Neuronal stem cell (in vitro differentiated cells): ENCODE results near the gene RIMBP3B.
"Not testable (repeated sequence)": the region's sequence is repeated elsewhere in the genome, so short reads cannot be mapped to it uniquely, and the experiment has no call there.

Experiments
- DNase-seq: peaks from one replicate; pipeline ENCODE4 v3.0.0-alpha.2; 2013; ENCODE audit warnings: low spot score
- H2AFZ ChIP-seq: one replicate; pipeline ENCODE4 v1.6.1; 2013; ENCODE audit warnings: mild to moderate bottlenecking, low read length, inconsistent platforms
- H2AK5ac ChIP-seq: 2 replicates; pipeline ENCODE4 v1.6.1; 2013; ENCODE audit warnings: low read depth, mild to moderate bottlenecking, inconsistent platforms, low read length, moderate library complexity, mixed read lengths
- H2BK120ac ChIP-seq: 2 replicates; pipeline ENCODE4 v1.6.1; 2013; ENCODE audit warnings: low read depth, mild to moderate bottlenecking, inconsistent platforms, low read length, moderate library complexity, mixed read lengths
- H2BK12ac ChIP-seq: one replicate; pipeline ENCODE4 v1.6.1; 2013; ENCODE audit warnings: low read length, inconsistent platforms
- H2BK15ac ChIP-seq: 2 replicates; pipeline ENCODE4 v1.6.1; 2013; ENCODE audit warnings: mild to moderate bottlenecking, low read length, inconsistent platforms, mixed read lengths
- H2BK5ac ChIP-seq: one replicate; pipeline ENCODE4 v1.6.1; 2013; ENCODE audit warnings: inconsistent platforms, mild to moderate bottlenecking, low read length, moderate library complexity
- H3K14ac ChIP-seq: one replicate; pipeline ENCODE4 v1.6.1; 2013; ENCODE audit warnings: low read length, inconsistent platforms
- H3K18ac ChIP-seq: 2 replicates; pipeline ENCODE4 v1.6.1; 2013; ENCODE audit warnings: low read length, inconsistent platforms
- H3K23ac ChIP-seq: 2 replicates; pipeline ENCODE4 v1.6.1; 2013; ENCODE audit warnings: low read depth, mild to moderate bottlenecking, mixed read lengths, low read length, inconsistent platforms; ENCODE audit not compliant: poor library complexity
- H3K27ac ChIP-seq: replicated peaks from 3 replicates; pipeline ENCODE4 v1.5.1; 2013; ENCODE audit warnings: low read length, inconsistent platforms
- H3K27me3 ChIP-seq, 3 experiments: 2 replicates each; pipeline ENCODE4 v1.6.1; 2013; ENCODE audit warnings: low read length in 3 of 3, mild to moderate bottlenecking in 2 of 3, inconsistent platforms in 1 of 3, low read depth in 1 of 3, mixed read lengths in 1 of 3, moderate library complexity in 1 of 3; ENCODE audit not compliant: control insufficient read depth in 3 of 3, insufficient read depth in 3 of 3
- H3K36me3 ChIP-seq, 2 donors: replicated peaks in 1 of 2; 2 replicates each; pipeline ENCODE4 v1.6.1; 2013; ENCODE audit warnings: low read length in 2 of 2; ENCODE audit not compliant: control insufficient read depth in 2 of 2, insufficient read depth in 2 of 2
- H3K4ac ChIP-seq: 2 replicates; pipeline ENCODE4 v1.6.1; 2013; ENCODE audit warnings: inconsistent platforms, mild to moderate bottlenecking, low read length, moderate library complexity
- H3K4me1 ChIP-seq, 2 donors: 1 replicate in 1 of 2; 2 replicates in 1 of 2; pipeline ENCODE4 v1.6.1; 2013; ENCODE audit warnings: low read length in 2 of 2, low read depth in 1 of 2; ENCODE audit not compliant: control insufficient read depth in 2 of 2, insufficient read depth in 1 of 2
- H3K4me2 ChIP-seq: one replicate; pipeline ENCODE4 v1.6.1; 2013; ENCODE audit warnings: mild to moderate bottlenecking, low read length, inconsistent platforms; ENCODE audit not compliant: insufficient read depth, poor library complexity, severe bottlenecking
- H3K4me3 ChIP-seq, 2 donors: 2 replicates each; pipeline ENCODE4 v1.5.1; 2013; ENCODE audit warnings: low read length in 2 of 2, mild to moderate bottlenecking in 2 of 2, inconsistent platforms in 1 of 2, moderate library complexity in 1 of 2
- H3K79me1 ChIP-seq: one replicate; pipeline ENCODE4 v1.6.1; 2013; ENCODE audit warnings: low read depth, mild to moderate bottlenecking, inconsistent platforms, low read length, moderate library complexity
- H3K9ac ChIP-seq: one replicate; pipeline ENCODE4 v1.6.1; 2013; ENCODE audit warnings: mild to moderate bottlenecking, low read depth, low read length, inconsistent platforms; ENCODE audit not compliant: poor library complexity
- H3K9me3 ChIP-seq, 2 donors: replicated peaks in 1 of 2; 2 replicates each; pipeline versions ENCODE3 to v1.6.1; 2013; ENCODE audit warnings: low read length in 2 of 2, mild to moderate bottlenecking in 2 of 2, inconsistent platforms in 1 of 2, low read depth in 1 of 2, mixed read lengths in 1 of 2, moderate library complexity in 1 of 2; ENCODE audit not compliant: control insufficient read depth in 2 of 2, insufficient read depth in 1 of 2
- H4K8ac ChIP-seq: one replicate; pipeline ENCODE4 v1.6.1; 2013; ENCODE audit warnings: low read depth, mild to moderate bottlenecking, inconsistent platforms, low read length, moderate library complexity
- H4K91ac ChIP-seq: one replicate; pipeline ENCODE4 v1.6.1; 2013; ENCODE audit warnings: low read length, low read depth, mild to moderate bottlenecking, inconsistent platforms; ENCODE audit not compliant: poor library complexity
- WGBS, 2 donors: extraction: QIAGEN DNeasy Blood & Tissue Kit; methylation state at CpG; one replicate each; pipeline ENCODE4 v1.1.7; 2013; ENCODE audit warnings: missing lambda C conversion rate in 2 of 2, mixed read lengths in 1 of 2; ENCODE audit not compliant: insufficient read length in 2 of 2, insufficient replicate concordance in 1 of 2; ENCODE audit errors: extremely low coverage in 2 of 2; 5-methylcytosine and 5-hydroxymethylcytosine counted together

Gene RIMBP3B

GRCh38 chr22:21368603-21369310, 14.8 kb upstream of the RIMBP3B start:
- not testable (repeated sequence) for H2BK12ac ChIP-seq, H3K14ac ChIP-seq, H2BK15ac ChIP-seq, H3K4ac ChIP-seq, H3K4me2 ChIP-seq, H3K4me3 ChIP-seq, H2AFZ ChIP-seq, H3K27ac ChIP-seq, H3K23ac ChIP-seq, H2AK5ac ChIP-seq, H3K36me3 ChIP-seq, H3K18ac ChIP-seq, H3K9ac ChIP-seq, H4K8ac ChIP-seq, H3K27me3 ChIP-seq, H4K91ac ChIP-seq, H3K9me3 ChIP-seq, H3K79me1 ChIP-seq, H2BK120ac ChIP-seq, H2BK5ac ChIP-seq, DNase-seq, H3K4me1 ChIP-seq
- no CpG with 5 or more reads among the region's 12 CpGs for WGBS, 2 donors

- H3K23ac ChIP-seq, H2BK15ac ChIP-seq, H4K8ac ChIP-seq, H3K79me1 ChIP-seq, H3K27me3 ChIP-seq, H3K4me2 ChIP-seq, H4K91ac ChIP-seq, H3K27ac ChIP-seq, H3K4ac ChIP-seq, H3K14ac ChIP-seq, H3K9ac ChIP-seq, H3K9me3 ChIP-seq, H2BK12ac ChIP-seq, H2BK120ac ChIP-seq, H3K18ac ChIP-seq, H2AK5ac ChIP-seq, H3K4me3 ChIP-seq, H3K36me3 ChIP-seq, DNase-seq, H2BK5ac ChIP-seq, H3K4me1 ChIP-seq, H2AFZ ChIP-seq: not testable (repeated sequence)
- no CpG with 5 or more reads among the region's 4 CpGs for WGBS, 2 donors
These were observed 7.7 kb upstream of the RIMBP3B start for GRCh38 chr22:21375880-21376279.

GRCh38 chr22:21384468-21385357, 1.2 kb downstream of the RIMBP3B start:
- H3K4ac ChIP-seq, H2BK120ac ChIP-seq, H2BK15ac ChIP-seq, DNase-seq, H3K4me3 ChIP-seq, H3K18ac ChIP-seq, H2AK5ac ChIP-seq, H3K4me2 ChIP-seq, H3K4me1 ChIP-seq, H3K9me3 ChIP-seq, H2BK5ac ChIP-seq, H2BK12ac ChIP-seq, H4K8ac ChIP-seq, H3K36me3 ChIP-seq, H3K14ac ChIP-seq, H2AFZ ChIP-seq, H3K9ac ChIP-seq, H3K79me1 ChIP-seq, H4K91ac ChIP-seq, H3K27me3 ChIP-seq, H3K23ac ChIP-seq, H3K27ac ChIP-seq: not testable (repeated sequence)
- no CpG with 5 or more reads among the region's 79 CpGs for WGBS, 2 donors

- not testable (repeated sequence) for H3K23ac ChIP-seq, H3K18ac ChIP-seq, H3K27ac ChIP-seq, H3K4ac ChIP-seq, H3K9ac ChIP-seq, H2AK5ac ChIP-seq, H2BK15ac ChIP-seq, H2BK5ac ChIP-seq, H3K4me3 ChIP-seq, H4K91ac ChIP-seq, H3K4me2 ChIP-seq, H3K9me3 ChIP-seq, H2BK120ac ChIP-seq, H3K4me1 ChIP-seq, H4K8ac ChIP-seq, H3K27me3 ChIP-seq, H3K36me3 ChIP-seq, H2AFZ ChIP-seq, H3K79me1 ChIP-seq, DNase-seq, H3K14ac ChIP-seq, H2BK12ac ChIP-seq
- WGBS, 2 donors = no CpG with 5 or more reads among the region's 7 CpGs
These were observed 5.9 kb downstream of the RIMBP3B start for GRCh38 chr22:21389480-21389879.
